Measurements from ENCODE around the gene PLEKHA4. TPM values are rescaled to one million over a fixed set of nuclear protein-coding genes. Genes with fewer than 3 reads are reported as not detected.

The PLEKHA4 gene
- total and polyA plus RNA-seq, 4 donors: 4.4 to 17.2 (median 6.3) TPM

- TF ChIP-seq FOXA1 (IDR thresholded peaks at IDR 0.05) (no peak), TAF1 (conservative IDR thresholded peaks at IDR 0.05) (no peak), NR2F2 (IDR thresholded peaks at IDR 0.05) (no peak), YY1 (IDR thresholded peaks at IDR 0.05) (no peak)
- TF ChIP-seq, protein P1, sequence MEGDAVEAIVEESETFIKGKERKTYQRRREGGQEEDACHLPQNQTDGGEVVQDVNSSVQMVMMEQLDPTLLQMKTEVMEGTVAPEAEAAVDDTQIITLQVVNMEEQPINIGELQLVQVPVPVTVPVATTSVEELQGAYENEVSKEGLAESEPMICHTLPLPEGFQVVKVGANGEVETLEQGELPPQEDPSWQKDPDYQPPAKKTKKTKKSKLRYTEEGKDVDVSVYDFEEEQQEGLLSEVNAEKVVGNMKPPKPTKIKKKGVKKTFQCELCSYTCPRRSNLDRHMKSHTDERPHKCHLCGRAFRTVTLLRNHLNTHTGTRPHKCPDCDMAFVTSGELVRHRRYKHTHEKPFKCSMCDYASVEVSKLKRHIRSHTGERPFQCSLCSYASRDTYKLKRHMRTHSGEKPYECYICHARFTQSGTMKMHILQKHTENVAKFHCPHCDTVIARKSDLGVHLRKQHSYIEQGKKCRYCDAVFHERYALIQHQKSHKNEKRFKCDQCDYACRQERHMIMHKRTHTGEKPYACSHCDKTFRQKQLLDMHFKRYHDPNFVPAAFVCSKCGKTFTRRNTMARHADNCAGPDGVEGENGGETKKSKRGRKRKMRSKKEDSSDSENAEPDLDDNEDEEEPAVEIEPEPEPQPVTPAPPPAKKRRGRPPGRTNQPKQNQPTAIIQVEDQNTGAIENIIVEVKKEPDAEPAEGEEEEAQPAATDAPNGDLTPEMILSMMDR (IDR thresholded peaks at IDR 0.05; ENCODE audit: low read depth, low read length, missing input control): no peak
These were observed 71.9 kb downstream of the PLEKHA4 start (continued) for GRCh38 chr19:48796298-48797083.

DNA sequence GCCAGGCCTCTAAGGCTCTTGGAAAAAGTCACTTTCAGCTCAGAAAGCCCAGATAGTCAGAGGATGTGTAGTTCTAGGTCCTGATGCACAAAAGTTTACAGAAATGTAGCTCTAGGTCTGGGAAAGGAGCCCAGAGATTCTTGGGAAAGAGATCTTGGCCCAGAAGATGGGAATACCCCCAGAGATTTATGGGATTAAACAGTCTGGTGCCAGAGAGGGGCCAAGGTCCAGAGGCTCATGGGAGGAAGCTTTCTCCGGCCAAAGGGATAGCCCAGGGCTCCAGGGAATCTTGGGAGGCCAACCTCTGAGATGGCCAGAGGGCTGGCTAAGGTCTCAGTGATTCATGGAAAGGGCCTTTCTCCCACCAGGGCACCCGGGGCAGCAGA lies 72.7 kb downstream of the PLEKHA4 start:
- Histone ChIP-seq H3K27me3 (ENCODE audit: control insufficient read depth in 4 of 4, insufficient read depth in 4 of 4, low read length in 3 of 4) (no peaks in the 10 kb centered on the region), H3K4me3 (ENCODE audit: low read depth in 1 of 3, low read length in 3 of 3) (no peak overlapping the region), H3K27ac (ENCODE audit: low read depth in 1 of 2, low read length in 2 of 2) (peak overlapping the region; percentile 33 to 81), H3K36me3 (ENCODE audit: control insufficient read depth in 4 of 4, insufficient read depth in 3 of 4, low read depth in 1 of 4, low read length in 3 of 4) (peaks cover 0 to 8% (median 0%) of the 10 kb centered on the region in 4 donors), H3K9ac (ENCODE audit: low read depth in 1 of 2, low read length in 2 of 2) (no peak overlapping the region), H3K9me3 (ENCODE audit: control insufficient read depth in 4 of 4, low read length in 3 of 4) (no peaks in the 10 kb centered on the region), H3K4me1 (ENCODE audit: control insufficient read depth in 4 of 4, insufficient read depth in 4 of 4, low read length in 3 of 4) (peaks cover 2 to 16% (median 11%) of the 10 kb centered on the region in 4 donors)
- TF ChIP-seq HNF4A (conservative IDR thresholded peaks at IDR 0.05): peak; percentile 64 to 66
- peak in 1 of 2 donors; percentile 20 for TF ChIP-seq RXRA (IDR thresholded peaks at IDR 0.05)
- TF ChIP-seq GABPA (IDR thresholded peaks at IDR 0.05 in 1 of 2, conservative IDR thresholded peaks at IDR 0.05 in 1 of 2): no peak
- peak; percentile 49 for TF ChIP-seq HNF4G (IDR thresholded peaks at IDR 0.05)
- peak; percentile 25 for TF ChIP-seq NR2F2 (IDR thresholded peaks at IDR 0.05)
- TF ChIP-seq SP1 (IDR thresholded peaks at IDR 0.05): peak; percentile 33
- no peak for TF ChIP-seq FOXA2 (IDR thresholded peaks at IDR 0.05)
- no peak for DNase-seq (ENCODE audit: low spot score)
- WGBS: 52% methylated on average over 2 of the region's 2 CpGs

DNA sequence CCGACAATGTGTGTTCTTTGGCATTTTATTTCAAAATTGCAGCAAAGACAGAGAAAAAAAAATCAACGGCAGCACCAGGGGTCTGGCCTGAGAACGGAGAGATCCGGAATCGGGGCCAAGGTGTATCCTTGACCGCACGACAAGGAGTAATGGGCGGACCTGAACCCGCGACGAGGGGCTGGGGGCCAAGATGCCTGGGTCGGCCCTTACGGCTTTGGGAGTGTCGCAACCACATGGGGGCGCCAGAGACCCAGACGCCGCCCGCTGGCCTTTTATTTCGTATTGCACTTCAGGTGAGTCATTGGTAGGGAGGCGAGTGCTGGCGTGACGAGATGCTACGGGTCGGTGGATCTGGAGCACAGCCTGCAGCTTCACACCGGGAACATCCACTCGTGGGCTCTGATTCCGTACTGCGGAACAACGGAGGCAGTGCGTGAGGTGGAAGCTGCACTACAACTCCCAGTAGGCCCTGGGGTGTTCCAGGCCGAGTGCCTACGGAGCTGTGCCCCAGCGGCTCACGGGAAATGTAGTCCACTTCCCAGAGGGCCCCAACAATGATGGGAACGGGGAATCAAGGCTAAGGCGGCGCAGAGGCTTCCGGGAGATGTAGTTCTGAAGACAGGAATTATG lies 73.2 kb downstream of the PLEKHA4 start:
- Histone ChIP-seq H3K4me1 (ENCODE audit: control insufficient read depth in 4 of 4, insufficient read depth in 4 of 4, low read length in 3 of 4) (peaks cover 2 to 16% (median 11%) of the 10 kb centered on the region in 4 donors), H3K9me3 (ENCODE audit: control insufficient read depth in 4 of 4, low read length in 3 of 4) (no peaks in the 10 kb centered on the region), H3K4me3 (ENCODE audit: low read depth in 1 of 3, low read length in 3 of 3) (peak overlapping the region; percentile 43 to 77 (median 75)), H3K36me3 (ENCODE audit: control insufficient read depth in 4 of 4, insufficient read depth in 3 of 4, low read depth in 1 of 4, low read length in 3 of 4) (peaks cover 0 to 8% (median 0%) of the 10 kb centered on the region in 4 donors), H3K27me3 (ENCODE audit: control insufficient read depth in 4 of 4, insufficient read depth in 4 of 4, low read length in 3 of 4) (no peaks in the 10 kb centered on the region), H3K27ac (ENCODE audit: low read depth in 1 of 2, low read length in 2 of 2) (peak overlapping the region; percentile 72 to 81), H3K9ac (ENCODE audit: low read depth in 1 of 2, low read length in 2 of 2) (peak overlapping the region; percentile 10 to 51)
- peak; percentile 90 for DNase-seq (ENCODE audit: low spot score)
- 1% methylated on average over 38 of the region's 38 CpGs for WGBS
- no peak for TF ChIP-seq FOXA2 (IDR thresholded peaks at IDR 0.05)
- TF ChIP-seq TAF1 (conservative IDR thresholded peaks at IDR 0.05): no peak
- peak in 1 of 2 donors; percentile 21 for TF ChIP-seq RXRA (IDR thresholded peaks at IDR 0.05)
- peak; percentile 91 to 96 for TF ChIP-seq RAD21 (IDR thresholded peaks at IDR 0.05)
- peak; percentile 81 for TF ChIP-seq YY1 (IDR thresholded peaks at IDR 0.05)
- TF ChIP-seq, protein P2, sequence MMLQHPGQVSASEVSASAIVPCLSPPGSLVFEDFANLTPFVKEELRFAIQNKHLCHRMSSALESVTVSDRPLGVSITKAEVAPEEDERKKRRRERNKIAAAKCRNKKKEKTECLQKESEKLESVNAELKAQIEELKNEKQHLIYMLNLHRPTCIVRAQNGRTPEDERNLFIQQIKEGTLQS (IDR thresholded peaks at IDR 0.05): peak; percentile 67
- peak; percentile 65 to 78 for TF ChIP-seq JUND (IDR thresholded peaks at IDR 0.05)
- TF ChIP-seq HNF4A (conservative IDR thresholded peaks at IDR 0.05): no peak
- TF ChIP-seq, protein P3, sequence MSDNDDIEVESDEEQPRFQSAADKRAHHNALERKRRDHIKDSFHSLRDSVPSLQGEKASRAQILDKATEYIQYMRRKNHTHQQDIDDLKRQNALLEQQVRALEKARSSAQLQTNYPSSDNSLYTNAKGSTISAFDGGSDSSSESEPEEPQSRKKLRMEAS (IDR thresholded peaks at IDR 0.05): no peak
- TF ChIP-seq FOXA1 (IDR thresholded peaks at IDR 0.05): no peak
- peak; percentile 6 for TF ChIP-seq NR2F2 (IDR thresholded peaks at IDR 0.05)
- TF ChIP-seq SP1 (IDR thresholded peaks at IDR 0.05): peak; percentile 40
- TF ChIP-seq HNF4G (IDR thresholded peaks at IDR 0.05): no peak
- no peak for TF ChIP-seq EGR1 (IDR thresholded peaks at IDR 0.05; ENCODE audit: low read depth in 2 of 2)
- peak in 1 of 2 donors; percentile 65 for TF ChIP-seq GABPA (IDR thresholded peaks at IDR 0.05 in 1 of 2, conservative IDR thresholded peaks at IDR 0.05 in 1 of 2)
- peak; percentile 19 for TF ChIP-seq REST (IDR thresholded peaks at IDR 0.05)
- TF ChIP-seq, protein P4, sequence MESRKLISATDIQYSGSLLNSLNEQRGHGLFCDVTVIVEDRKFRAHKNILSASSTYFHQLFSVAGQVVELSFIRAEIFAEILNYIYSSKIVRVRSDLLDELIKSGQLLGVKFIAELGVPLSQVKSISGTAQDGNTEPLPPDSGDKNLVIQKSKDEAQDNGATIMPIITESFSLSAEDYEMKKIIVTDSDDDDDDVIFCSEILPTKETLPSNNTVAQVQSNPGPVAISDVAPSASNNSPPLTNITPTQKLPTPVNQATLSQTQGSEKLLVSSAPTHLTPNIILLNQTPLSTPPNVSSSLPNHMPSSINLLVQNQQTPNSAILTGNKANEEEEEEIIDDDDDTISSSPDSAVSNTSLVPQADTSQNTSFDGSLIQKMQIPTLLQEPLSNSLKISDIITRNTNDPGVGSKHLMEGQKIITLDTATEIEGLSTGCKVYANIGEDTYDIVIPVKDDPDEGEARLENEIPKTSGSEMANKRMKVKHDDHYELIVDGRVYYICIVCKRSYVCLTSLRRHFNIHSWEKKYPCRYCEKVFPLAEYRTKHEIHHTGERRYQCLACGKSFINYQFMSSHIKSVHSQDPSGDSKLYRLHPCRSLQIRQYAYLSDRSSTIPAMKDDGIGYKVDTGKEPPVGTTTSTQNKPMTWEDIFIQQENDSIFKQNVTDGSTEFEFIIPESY (IDR thresholded peaks at IDR 0.05): no peak

Data from liver (tissue), 9 donors.